ENCODE measurements around the gene CACUL1. TPM values are rescaled to one million over a fixed set of nuclear protein-coding genes. Genes with fewer than 3 reads are reported as not detected.

CACUL1 gene
- total RNA-seq, 1 donor from 2014 or later, result 52.4 TPM

DNA sequence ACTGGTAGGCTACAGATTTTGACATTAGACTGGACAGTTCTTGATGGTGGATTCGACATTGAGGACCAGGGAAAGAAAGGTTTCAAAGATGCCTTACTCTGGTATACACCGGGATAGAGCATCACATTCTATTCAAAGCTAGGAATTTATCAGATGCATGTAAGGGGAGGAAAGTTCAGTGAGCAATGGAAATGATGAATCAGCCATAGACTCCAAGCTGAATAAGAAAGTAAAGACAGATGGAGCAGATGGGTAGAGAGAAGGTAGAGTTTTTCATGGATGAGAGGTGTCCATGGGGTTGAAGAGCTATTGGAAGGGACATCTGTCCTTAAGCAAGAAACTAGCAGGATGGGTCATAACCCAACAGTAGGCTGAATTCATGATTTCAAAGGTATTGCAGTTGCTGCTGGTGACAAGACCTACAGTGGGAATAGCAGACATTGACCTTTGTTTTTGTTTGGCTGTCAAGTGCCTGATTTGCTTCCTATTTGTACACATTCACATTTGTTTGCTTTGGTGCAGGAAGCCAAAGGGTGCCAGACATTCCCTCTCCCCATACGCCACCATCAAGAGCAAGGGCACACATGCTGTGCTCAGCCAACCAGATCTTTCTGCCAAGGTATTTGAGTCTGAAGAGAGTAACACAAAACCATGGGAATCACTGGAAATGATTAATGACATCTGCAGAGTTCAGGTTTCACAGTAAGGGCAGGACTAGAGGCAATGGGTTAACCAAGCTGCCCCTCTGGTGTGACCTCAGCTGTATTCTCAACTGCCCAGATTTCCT lies 8.6 kb upstream of the CACUL1 start:
- no peak overlapping the region for H3K4me3 Mint-ChIP-seq (ENCODE audit: unreplicated experiment)
- H3K9ac ChIP-seq (ENCODE audit: low read length), result no peak overlapping the region
- peaks cover 12% of the 10 kb centered on the region for H3K27me3 Mint-ChIP-seq (ENCODE audit: low read depth, unreplicated experiment)
- no peaks in the 10 kb centered on the region for H3K79me2 ChIP-seq (ENCODE audit: insufficient read depth, low read length)
- no peak overlapping the region for H3K27ac Mint-ChIP-seq (ENCODE audit: unreplicated experiment)
- H4K20me1 ChIP-seq (ENCODE audit: insufficient read depth, low read length), result no peaks in the 10 kb centered on the region
- no peaks in the 10 kb centered on the region for H3K9me3 Mint-ChIP-seq (ENCODE audit: unreplicated experiment)
- no peak overlapping the region for H3K4me3 ChIP-seq (ENCODE audit: insufficient read depth, low read depth, low read length)
- no peaks in the 10 kb centered on the region for H3K4me1 ChIP-seq (ENCODE audit: insufficient read depth, low read length)
- DNase-seq (ENCODE audit: low read depth), result no peak
- no peak overlapping the region for H3K4me2 ChIP-seq (ENCODE audit: low read length)
- H3K36me3 ChIP-seq (ENCODE audit: insufficient read depth, low read length), result no peaks in the 10 kb centered on the region
- TF ChIP-seq, protein P1, sequence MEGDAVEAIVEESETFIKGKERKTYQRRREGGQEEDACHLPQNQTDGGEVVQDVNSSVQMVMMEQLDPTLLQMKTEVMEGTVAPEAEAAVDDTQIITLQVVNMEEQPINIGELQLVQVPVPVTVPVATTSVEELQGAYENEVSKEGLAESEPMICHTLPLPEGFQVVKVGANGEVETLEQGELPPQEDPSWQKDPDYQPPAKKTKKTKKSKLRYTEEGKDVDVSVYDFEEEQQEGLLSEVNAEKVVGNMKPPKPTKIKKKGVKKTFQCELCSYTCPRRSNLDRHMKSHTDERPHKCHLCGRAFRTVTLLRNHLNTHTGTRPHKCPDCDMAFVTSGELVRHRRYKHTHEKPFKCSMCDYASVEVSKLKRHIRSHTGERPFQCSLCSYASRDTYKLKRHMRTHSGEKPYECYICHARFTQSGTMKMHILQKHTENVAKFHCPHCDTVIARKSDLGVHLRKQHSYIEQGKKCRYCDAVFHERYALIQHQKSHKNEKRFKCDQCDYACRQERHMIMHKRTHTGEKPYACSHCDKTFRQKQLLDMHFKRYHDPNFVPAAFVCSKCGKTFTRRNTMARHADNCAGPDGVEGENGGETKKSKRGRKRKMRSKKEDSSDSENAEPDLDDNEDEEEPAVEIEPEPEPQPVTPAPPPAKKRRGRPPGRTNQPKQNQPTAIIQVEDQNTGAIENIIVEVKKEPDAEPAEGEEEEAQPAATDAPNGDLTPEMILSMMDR (IDR thresholded peaks at IDR 0.05; ENCODE audit: insufficient read depth, low read depth, low read length), result no peak
- TF ChIP-seq EZH2 (IDR thresholded peaks at IDR 0.05; ENCODE audit: insufficient read depth, low read length), result no peak
- no peak overlapping the region for H3K27ac ChIP-seq (ENCODE audit: low read depth, low read length)
- no peak for FAIRE-seq
- no peaks in the 10 kb centered on the region for H3K36me3 Mint-ChIP-seq (ENCODE audit: low read depth, unreplicated experiment)
- H2AFZ ChIP-seq (ENCODE audit: low read depth, low read length), result no peak overlapping the region
- no peaks in the 10 kb centered on the region for H3K27me3 ChIP-seq (ENCODE audit: insufficient read depth, low read length)
- H3K9me3 ChIP-seq (ENCODE audit: insufficient read depth, low read depth, low read length), result no peaks in the 10 kb centered on the region
- H3K4me1 Mint-ChIP-seq (ENCODE audit: low read depth, unreplicated experiment), result no peaks in the 10 kb centered on the region

DNA sequence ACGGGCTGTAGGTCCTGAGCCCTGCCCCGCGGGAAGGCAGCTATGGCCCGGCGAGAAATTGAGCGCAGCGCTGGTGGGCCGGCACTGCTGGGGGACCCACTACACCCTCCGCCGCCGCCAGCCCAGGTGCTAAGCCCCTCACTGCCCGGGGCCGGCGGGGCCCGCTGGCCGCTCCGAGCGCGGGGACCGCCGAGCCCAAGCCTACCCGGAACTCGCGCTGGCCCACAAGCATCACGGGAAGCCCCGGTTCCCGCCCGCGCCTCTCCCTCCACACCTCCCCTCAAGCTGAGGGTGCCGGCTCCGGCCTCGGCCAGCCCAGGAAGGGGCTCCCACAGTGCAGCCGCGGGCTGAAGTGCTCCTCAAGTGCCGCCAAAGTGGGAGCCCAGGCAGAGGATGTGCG lies 5.5 kb upstream of the CACUL1 start:
- DNase-seq (ENCODE audit: low read depth), result no peak
- no peak overlapping the region for H3K4me2 ChIP-seq (ENCODE audit: low read length)

More for the DNA sequence above, 5.5 kb upstream of the CACUL1 start:
- Mint-ChIP-seq H3K4me3 (ENCODE audit: unreplicated experiment) (no peak overlapping the region), H3K27me3 (ENCODE audit: low read depth, unreplicated experiment) (peaks cover 11% of the 10 kb centered on the region), H3K36me3 (ENCODE audit: low read depth, unreplicated experiment) (no peaks in the 10 kb centered on the region), H3K27ac (ENCODE audit: unreplicated experiment) (no peak overlapping the region), H3K9me3 (ENCODE audit: unreplicated experiment) (no peaks in the 10 kb centered on the region), H3K4me1 (ENCODE audit: low read depth, unreplicated experiment) (no peaks in the 10 kb centered on the region)
- Histone ChIP-seq H3K9ac (ENCODE audit: low read length) (no peak overlapping the region), H3K27me3 (ENCODE audit: insufficient read depth, low read length) (no peaks in the 10 kb centered on the region), H4K20me1 (ENCODE audit: insufficient read depth, low read length) (no peaks in the 10 kb centered on the region), H2AFZ (ENCODE audit: low read depth, low read length) (no peak overlapping the region), H3K79me2 (ENCODE audit: insufficient read depth, low read length) (no peaks in the 10 kb centered on the region), H3K9me3 (ENCODE audit: insufficient read depth, low read depth, low read length) (no peaks in the 10 kb centered on the region), H3K36me3 (ENCODE audit: insufficient read depth, low read length) (no peaks in the 10 kb centered on the region), H3K4me3 (ENCODE audit: insufficient read depth, low read depth, low read length) (no peak overlapping the region), H3K4me1 (ENCODE audit: insufficient read depth, low read length) (no peaks in the 10 kb centered on the region), H3K27ac (ENCODE audit: low read depth, low read length) (no peak overlapping the region)
- FAIRE-seq, result no peak
- TF ChIP-seq, protein P1 (IDR thresholded peaks at IDR 0.05; ENCODE audit: insufficient read depth, low read depth, low read length), result no peak
- no peak for TF ChIP-seq EZH2 (IDR thresholded peaks at IDR 0.05; ENCODE audit: insufficient read depth, low read length)

Measured in astrocyte (in vitro differentiated cells and primary cell).